Stimulated activated CD4-positive, alpha-beta T cell treated with anti-CD3 and anti-CD28 coated beads, TNF-alpha, amount 100 ng/mL, for 1 hour (primary cell): Measurements from ENCODE around the gene IQGAP2.
"Not testable (repeated sequence)": the region's sequence is repeated elsewhere in the genome, so short reads cannot be mapped to it uniquely, and the experiment has no call there.

Experiments
- DNase-seq, 3 donors: peaks; one replicate each; pipeline ENCODE4 v3.0.0-alpha.2; 2020; ENCODE audit warnings: low read depth in 3 of 3, low spot score in 1 of 3

The IQGAP2 gene

DNA sequence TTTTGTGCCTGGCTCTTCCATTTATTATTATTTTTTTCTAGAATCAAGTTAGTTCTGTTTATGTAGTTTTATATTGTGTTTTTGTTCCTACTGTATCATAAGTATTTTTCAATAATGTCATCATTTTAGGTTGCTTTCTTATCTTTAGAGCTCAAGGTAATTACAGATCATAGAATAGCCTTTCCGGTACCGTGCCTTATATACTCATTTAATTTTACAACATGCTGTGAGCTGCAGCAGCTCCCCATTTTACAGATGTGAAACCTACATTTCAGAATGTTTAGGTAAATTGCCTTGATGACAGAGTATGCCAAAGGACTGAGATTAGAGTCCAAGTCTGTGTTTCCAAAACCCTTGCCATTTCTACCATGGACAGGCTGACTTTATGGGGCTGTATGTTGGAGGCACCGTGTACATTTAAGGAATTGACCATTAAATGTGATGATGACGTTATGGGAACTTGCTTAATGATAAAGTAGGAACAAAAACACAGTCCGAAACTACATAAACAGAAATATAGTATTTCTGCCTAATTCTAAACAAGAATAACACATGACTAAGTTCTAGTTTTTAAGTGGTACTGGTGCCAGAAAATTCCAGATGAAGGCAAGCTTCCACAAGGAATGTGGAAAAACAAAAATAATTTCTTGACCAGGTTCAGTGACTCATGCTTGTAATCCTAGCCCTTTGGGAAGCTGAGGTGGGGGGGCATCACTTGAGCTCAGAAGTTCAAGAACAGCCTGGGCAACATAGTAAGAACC, 97.7 kb downstream of the IQGAP2 start:
- DNase-seq = no peak

DNA sequence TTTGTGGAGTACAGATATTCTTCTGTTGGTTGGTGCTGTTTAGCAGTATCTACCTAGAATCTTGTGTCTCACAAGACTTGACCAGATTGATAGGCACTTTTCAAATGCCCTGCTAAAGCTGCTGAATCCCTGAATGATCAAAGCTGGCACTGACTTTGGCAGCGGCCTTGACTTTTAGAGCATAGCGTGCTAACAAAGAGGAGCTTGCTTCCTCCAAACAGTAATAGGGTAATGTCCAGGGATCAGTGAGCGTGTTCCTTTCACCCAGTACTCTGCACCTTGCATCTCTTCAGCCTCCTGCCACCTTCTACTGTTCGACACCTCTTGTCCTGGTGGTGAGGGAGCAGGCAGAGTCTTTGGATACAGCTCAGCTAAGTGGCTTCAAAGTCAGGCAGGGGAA, 100.8 kb downstream of the IQGAP2 start:
- no peak for DNase-seq

DNA sequence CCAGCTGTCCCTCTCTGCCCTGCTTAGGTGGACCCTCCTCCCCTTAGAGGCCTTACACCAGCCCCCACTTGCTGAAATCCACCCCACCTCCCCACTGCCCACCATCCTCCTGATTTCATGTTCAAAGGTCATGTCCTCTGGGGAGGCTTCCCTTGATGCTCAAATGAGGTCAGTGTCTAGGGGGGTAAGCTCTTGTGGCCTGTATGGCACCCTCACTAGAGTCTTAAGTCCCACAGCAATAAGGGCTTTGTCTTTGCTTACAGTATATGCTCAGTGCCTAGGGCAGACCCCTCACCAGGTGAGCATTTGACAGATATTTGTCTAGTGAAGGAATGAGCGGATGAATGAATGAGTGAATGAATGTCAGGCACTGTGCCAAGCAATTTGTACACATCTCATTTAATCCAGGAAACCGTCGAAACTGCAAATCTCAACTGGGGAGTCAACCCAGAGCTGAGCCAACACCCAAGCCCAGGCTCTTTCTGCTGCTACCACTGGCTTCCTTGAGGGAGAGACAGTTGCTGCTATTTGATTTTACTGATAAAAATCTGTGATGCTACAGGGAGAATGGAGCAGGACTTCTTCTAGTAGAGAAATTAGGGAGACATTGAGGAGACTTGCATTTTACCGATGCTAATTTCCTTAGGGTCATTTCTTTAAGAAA, 101.9 kb downstream of the IQGAP2 start:
- DNase-seq = no peak

DNA sequence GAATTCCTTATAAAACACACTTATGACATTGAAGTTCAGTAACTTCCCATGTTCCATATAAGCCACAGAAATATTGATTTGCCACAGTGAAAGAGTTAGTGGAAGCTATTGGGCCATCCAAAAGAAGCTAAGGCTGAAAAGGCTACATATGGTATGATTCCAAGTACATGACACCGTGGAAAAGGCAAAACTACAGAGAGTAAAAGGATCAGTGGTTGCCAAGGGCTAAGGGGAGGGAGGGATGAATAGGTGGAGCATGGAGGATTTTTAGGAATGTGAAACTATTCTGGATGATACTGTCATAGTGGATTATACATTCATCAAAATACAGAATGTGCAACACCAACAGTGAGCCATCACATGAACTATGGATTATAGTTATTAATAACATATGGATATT, 110.4 kb downstream of the IQGAP2 start:
- DNase-seq = no peak

DNA sequence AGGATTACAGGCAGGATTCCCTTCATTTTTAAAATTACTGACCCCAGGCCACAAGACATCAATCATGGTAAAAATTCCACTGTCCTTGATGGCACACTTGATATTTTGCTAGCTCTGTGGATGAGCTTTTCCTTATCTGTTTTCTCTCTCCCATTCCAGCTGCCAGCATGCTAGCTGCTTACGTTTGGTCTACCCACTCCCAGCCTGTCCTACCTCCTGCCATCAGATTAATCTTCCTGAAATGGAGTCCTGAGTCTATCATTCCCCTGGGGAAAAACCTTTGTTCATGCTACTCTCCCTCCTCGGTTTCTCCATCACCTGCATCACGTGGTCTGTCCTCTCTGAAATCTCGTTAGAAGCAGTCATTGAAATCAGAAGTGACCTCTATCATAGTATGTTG, 111.2 kb downstream of the IQGAP2 start:
- DNase-seq = no peak

DNA sequence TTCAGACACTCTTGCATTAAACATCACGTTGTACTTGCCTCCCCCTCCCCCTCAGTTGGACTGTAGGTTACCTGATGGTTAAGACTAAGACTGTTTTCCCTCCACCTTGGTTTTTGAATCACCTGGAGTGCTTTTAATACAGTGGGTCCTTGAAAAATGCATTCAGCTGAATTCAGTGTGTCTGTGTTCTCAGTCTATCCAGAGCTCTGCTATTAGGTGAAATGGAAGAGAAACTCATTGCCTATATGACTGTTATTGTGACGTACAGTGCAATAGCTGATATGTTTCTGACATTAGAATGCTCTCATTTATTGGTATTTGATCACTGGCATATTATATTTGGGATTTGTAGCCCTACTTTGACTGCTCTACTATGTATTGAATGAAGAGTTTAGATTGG, 111.6 kb downstream of the IQGAP2 start:
- no peak for DNase-seq

DNA sequence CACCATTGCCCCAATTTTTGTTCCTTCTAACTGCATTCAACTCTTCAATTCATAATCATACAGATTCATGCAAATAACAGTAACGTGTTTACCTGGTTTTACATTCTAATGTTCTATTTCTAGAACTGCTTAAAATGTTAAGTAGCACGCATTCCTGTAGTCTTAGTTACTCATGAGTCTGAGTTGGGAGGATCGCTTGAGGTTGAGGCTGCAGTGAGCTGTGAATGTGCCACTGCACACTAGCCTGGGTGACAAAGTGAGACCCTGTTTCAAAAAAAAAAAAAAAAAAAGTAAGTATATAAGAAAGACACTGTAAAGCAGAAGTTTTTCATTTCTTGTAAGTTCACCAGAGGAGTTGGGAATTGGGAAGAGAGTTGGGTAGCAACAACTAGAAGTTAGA, 114.2 kb downstream of the IQGAP2 start:
- no peak for DNase-seq

DNA sequence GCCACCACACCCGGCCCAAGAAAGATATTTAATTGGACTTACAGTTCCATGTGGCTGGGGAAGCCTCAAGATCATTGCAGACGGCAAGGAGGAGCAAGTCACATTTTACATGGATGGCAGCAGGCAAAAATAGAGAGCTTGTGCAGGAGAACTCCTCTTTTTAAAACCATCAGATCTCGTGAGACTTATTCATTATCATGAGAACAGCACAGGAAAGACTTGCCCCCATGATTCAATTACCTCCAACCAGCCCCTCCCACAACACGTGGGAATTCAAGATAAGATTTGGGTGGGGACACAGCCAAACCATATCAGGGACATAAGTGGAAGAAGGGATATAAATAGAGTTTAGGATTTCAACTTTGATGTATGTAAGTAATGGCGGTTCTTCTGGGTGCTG, 115.2 kb downstream of the IQGAP2 start:
- not testable (repeated sequence) for DNase-seq

DNA sequence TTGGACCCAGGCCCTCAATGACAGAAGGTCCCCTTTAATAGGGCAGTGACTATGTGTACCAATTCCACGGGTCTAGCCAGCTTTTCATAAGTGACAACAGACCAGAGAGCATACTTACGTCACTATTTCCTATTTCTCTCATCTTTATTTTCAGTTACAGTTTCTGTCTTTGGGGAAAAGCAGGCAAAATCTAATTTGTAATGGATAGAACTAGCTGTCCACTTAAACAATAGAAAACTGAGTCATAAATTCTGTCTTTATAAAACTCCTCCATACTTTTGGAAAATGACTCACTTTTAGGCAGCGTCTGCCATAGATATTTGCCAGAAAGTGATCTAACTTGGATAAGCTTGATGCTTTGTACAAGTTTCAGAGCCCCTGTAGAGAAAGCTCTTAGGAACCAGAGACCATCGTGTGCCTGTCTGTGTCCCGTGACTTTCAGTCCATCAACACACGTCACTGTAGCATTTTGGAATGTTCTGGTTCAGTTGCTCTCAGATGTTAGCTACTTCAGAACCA, 118.2 kb downstream of the IQGAP2 start:
- DNase-seq = no peak

DNA sequence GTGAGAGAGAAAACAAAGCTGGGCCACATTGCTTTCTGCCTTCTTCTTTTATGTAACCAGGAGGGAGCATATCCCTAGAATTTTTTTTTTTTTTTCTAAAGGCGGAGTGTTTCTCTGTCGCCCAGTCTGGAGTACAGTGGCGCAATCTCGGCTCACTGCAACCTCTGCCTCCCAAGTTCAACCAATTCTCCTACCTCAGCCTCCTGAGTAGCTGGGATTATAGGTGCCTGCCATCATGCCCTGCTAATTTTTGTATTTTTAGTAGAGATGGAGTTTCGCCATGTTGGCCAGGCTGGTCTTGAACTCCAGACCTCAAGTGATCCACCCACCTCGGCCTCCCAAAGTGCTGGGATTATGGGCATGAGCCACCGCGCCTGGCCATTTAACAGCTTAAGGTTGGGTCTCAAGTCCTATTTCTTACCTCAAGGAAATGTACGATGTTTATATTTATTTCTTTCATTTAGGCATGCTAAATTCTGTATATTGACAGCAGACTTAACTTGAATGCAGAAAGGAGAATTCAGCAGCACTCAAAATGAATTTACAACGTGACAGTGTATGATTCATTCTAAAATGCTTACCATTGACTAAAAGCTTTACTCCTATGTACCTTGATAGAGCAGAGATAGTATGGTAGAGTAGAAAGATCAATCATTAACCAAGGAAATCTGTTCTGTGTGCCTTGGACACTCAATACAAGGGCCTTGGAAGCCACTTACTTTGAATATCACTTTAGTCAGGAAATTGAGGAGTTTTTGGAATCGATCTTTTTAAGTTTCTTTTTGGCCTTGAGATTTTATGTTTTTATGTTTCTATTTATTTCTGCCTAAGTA, 119.2 kb downstream of the IQGAP2 start:
- no peak for DNase-seq

DNA sequence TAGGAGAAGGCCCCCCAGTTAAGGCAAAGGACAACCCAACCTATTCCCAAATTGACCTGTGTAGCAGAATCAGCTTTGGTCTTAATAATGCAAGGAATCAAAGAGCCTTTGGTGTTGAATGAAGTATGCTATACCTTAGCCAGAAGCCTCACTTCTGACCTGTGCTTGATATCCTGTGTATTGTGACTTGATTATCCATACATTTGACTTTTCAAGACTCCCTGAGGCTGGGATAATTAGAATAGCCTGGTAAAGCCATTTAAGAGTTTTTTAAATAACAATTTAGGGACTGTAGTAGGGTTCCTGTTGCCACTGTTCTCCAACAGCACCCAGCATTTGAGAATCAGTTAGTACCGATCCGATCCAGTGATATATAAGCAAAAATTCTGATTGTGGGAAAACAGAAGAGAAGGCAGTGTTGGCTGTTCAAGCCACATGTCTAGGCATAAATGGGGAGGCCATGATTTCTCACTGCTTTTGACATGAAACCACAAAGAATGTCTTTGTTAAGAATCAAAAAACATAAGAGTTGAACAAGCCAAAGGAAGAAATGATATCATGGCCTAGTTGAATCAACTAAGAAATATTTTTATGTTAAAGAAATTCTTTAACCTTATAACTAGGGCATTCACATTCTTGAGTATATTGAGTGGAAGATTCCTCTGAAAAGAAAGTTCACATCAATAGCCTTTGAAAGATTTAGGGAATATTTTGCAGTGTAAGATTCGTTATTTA, 121.2 kb downstream of the IQGAP2 start:
- DNase-seq = no peak

DNA sequence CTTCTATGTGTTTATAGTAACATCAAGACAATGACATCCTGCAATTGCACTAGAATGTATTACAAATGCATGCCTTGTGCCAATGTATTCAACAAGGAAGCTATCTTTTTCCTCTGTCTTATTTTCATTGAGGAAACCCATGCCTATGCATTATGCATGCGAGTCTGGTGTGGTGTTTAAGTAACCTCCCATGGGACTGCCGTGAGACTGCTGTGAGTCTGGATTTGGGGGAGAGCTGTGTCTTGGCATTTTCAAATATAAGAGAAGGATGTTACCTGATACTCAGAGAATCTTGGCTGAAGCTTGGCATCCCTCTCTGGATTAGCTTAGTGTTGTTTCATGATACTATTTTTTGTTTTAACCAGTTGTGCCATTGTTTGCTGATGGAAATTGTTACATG, 121.8 kb downstream of the IQGAP2 start:
- DNase-seq = no peak

DNA sequence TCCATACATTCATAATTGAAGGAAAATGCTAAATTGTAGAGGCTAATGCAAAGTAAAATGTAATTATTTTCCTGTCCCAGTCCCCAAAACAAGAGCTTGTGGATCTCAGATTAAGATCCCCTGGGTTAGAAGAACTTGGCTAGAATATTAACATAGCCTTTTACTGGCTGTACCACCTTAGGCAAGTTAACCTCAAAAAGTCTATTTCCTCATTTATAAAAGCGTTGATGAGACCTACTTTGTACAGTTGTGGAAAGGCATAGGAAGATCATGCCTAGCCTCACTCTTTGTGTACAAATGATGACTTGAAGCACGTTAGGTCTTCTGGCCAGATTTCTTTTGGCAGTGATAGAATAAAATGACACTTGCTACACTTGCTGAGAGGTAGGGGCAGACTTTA, 122.9 kb downstream of the IQGAP2 start:
- DNase-seq = no peak

DNA sequence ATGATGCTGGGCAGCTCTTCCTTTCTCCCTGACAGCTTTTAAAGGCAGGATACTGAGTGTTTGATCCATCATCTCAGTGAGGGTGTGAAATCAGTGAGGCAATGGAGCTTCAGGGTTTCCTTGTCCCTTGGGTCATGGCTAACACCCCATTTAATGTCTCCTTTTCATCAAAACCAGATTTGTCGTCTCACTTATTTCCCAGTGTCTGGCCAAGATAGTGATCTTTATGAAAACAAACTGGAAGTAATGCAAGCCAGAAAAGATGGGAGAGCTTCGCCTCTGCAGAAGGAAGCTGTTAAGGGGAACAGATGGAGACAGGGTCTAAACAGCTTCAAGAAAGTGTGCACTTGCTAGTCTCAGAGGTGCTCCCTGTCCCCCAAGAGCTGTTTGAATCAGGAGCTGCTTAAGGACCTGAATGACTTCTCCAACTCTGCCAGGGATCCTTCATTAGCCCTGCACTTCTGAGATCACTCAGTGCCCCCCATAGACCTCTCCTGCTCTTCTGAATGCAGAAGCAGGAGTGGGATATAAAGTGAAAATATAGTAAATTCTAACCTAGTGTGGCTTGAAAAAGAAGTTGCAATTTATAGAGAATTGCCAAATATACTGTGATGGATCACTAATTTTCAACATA, 124.0 kb downstream of the IQGAP2 start:
- DNase-seq = no peak

DNA sequence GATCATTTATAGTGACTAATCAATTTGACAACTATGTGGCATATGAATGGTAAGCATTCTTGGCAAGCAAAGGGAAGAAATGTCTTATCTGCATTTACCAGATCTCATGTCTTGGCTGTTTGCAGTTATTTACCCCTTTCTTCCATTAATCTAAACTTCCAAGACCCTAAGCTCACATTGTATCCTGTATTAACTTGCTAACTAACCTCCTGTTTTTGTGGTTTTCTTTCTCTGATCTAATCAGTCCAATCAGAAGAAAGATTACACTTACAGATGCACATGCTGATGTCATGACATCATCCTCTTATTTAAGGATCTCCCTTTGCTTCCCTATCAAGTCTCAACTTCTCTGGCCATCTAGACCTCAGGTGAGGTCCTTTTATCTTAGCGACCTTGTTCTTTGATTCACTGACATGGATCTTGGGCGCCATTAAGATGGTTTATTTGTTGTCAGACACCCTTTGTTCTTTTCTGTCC, 124.6 kb downstream of the IQGAP2 start:
- DNase-seq = no peak

DNA sequence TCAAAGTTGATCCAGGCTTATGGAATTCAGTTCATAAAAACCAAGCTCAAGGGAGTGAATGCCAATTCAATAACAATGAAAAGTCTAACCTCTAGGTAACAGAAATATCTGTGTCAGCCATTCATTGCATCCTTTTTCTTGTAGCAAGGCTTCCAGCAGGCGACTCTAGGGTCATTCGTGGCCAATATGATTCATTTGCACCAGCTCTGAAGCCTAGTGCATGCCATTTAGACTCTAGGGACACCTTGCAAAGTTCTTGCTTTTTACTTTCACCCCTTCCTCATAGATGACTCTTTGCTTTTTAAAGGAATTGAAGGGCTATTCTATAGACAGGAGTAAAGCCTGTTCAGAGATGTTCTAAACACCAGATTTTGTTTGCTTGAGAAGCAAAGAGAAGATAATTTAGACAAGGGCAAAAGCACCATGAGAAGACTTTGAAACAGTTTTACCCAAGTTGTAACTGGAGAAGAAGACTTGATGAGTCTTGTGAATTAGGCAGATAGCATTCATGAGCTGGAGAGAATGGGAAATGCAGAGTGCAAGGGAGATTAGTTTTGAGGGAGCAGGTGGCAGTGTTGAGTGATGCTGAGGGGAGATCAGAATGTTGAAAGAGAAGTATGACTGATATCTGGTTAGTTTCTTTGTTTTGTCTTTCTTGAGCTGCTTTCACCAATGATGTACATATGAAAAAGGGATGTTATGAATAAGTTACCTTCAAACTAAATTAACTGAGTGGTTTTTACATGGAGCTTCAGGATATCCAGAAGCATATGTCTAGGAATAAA, 125.7 kb downstream of the IQGAP2 start:
- DNase-seq = no peak

DNA sequence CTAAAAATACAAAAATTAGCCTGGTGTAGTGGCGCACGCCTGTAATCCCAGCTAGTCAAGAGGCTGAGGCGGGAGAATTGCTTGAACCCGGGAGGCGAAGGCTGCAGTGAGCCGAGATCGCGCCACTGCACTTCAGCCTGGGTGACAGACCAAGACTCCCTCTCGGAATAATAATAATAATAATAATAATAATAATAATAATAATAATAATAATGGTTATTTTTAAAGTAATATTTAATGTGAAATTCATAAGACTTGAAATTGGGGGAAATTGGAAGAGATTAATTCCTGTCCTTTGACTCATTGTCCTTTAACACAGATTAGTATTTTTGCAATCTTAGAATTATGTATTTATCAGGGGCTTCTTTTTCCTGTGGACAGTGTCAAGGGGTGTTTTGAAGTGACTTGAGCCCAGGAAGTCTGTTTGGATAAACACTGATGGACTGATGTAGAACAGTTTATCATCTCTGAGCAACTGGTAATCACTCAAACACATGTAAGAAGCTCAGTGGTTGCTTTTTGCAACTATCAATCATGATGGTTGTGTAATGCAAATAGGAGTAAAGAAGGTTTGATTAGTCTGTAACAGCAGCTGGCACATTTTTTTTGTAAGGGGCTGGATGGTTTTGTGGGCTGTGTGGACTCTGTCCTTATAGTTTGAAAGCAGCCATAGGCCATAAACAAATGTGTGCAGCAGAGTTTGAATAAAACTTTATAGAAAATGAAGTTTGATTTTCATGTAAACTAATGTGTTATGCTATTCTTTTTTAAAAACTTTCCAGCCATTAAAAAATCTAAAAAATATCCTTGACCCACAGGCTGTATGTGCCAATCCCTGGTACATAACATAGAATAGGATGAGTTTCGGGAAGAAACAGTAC, 126.6 kb downstream of the IQGAP2 start:
- no peak for DNase-seq

DNA sequence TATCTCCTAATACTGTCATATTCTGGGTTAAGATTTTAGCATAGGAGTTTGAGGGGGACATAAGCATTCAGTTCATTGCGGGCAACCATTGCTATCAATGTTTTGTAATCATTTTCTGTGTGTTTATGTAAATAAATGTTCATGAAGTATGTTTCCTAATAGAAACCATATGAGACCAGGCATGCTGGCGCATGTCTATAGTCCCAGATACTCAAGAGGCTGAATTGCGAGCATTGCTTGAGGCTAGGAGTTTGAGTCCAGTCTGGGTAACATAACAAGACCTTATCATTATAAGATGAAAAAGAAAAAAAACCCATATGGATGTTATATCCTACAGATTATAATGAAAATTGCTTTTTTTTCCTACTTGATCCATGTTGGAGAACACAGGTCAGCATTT, 129.0 kb downstream of the IQGAP2 start:
- DNase-seq = no peak

DNA sequence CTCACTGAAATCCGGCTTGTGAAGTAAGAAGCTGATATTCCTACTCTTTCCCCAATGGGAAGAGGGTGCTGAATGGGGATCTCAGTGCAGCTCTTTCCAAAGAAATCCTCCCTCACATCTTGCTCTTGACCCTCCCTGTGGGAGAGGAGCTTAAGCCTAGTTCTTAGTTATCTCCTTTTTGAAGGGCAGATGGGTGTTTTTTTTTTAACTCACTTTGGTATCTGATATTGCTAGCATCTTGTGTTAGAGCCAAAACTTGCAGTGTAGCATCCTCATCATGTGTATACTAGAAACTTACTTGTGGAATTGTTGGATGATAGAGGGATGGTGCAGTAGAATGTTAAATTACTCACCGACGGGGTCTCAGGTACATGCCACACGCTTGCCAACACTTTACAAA, 129.9 kb downstream of the IQGAP2 start:
- no peak for DNase-seq
